AG08395 (cell line): ENCODE results near the gene RTCB.
A peak's percentile ranks its signal among the peaks of the same experiment; 100 is the strongest.
"Not testable (repeated sequence)": the region's sequence is repeated elsewhere in the genome, so short reads cannot be mapped to it uniquely, and the experiment has no call there.

Source experiments
- DNase-seq: peaks from one replicate; pipeline ENCODE4 v3.0.0; 2012; ENCODE audit warnings: mixed read lengths, low spot score

Gene RTCB

DNA sequence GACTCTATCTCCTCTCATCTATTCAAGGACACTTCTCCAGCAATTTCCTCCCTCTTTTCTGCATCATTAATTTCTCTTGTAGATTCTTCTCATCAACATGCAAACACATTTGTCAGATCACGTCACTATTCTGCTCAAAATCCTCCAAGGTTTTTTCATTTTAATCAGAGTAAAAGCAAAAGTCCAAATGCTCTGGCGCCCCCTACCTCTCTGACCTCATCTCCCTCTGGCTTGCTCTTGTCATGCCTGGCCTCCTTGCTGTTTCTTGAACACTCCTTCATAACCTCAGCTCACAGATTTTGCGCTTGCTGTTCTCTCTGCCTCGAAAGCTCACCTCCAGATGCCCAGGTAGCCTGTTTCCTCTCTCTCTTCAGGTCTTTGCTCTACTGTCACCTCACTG lies 22.4 kb downstream of the RTCB start:
- DNase-seq: no peak

DNA sequence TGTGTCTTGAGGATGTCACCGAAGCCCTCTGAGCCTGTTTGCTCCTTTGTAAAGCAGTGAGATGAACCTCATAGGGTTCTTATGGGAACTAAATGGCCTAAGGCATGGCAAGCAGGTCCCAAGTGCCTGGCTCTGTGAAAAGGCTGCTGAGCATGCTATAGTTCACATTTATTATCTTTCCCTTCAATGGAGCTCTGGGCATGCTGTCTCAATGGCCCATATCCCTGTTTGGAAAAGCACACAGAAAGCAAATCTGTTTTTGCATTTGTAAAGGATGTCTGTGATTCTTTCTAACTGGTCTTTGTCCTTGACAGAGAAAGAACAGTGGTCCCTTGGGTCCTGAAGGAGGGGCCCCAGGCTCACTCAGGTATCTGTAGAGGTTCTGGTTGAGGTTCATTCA lies 26.4 kb downstream of the RTCB start:
- DNase-seq: no peak

DNA sequence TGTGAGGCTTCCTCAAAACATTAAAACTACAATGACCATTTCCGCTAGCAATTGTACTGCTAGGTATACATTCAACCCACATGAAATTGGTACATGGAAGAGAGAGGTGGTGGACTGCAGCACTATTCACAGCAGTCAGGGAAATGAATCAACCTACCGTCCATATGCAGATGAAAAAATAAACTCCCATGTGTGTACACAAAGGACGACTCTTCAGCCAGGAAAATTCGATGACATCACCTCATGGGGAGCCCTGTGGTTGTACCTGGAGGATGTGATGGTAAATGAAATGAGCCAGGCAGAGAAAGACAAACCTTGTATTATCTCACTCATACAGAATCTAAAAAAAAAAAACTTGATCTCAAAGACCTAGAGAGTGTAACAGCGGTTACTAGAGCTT lies 31.1 kb downstream of the RTCB start:
- no peak for DNase-seq

DNA sequence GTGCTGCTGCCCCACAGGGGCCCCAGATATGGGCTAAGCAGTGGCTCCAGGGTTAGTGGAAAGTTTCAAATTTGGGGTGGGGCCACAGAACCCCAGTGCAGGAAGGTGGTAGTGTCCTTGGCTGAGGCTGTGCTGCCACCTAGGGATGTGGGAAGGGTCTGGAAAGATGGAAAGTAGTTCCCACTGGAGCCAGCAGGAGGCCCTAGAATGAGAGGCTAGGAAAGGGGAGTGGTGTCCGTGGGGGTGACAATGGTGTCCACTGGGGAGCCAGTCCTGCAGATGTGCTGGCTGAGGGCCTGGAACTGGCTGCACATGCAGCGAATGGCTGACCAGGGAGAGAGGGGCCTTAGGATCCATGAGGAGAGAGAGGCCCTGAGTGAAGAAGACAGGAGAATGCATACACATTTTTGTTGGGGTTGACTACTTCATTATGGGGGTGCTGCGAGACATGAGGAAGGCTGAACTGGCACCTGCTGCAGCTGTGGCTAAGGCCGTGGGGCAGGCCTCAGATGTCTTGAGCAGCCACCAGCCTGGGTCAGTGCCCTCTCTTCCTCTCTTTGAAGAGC lies 33.3 kb downstream of the RTCB start:
- peak; percentile 31 for DNase-seq

DNA sequence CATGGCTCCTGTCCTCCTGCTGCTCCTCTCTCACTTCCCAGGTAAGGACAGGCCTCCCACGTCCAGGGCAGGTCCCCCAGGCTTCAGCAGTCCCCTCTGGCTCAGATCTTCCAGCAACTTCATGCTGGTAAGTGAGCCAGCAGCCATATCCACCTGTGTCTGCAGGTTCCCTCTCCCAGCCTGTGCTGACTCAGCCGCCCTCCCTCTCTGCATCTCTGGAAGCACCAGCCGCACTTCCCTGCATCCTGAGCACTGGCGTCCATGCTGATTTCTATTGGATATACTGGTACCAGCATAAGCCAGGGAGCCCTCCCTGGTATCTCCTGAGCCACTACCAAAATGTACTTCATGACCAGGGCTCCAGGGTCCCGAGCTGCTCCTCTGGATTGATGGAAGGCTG lies 35.4 kb downstream of the RTCB start:
- no peak for DNase-seq

DNA sequence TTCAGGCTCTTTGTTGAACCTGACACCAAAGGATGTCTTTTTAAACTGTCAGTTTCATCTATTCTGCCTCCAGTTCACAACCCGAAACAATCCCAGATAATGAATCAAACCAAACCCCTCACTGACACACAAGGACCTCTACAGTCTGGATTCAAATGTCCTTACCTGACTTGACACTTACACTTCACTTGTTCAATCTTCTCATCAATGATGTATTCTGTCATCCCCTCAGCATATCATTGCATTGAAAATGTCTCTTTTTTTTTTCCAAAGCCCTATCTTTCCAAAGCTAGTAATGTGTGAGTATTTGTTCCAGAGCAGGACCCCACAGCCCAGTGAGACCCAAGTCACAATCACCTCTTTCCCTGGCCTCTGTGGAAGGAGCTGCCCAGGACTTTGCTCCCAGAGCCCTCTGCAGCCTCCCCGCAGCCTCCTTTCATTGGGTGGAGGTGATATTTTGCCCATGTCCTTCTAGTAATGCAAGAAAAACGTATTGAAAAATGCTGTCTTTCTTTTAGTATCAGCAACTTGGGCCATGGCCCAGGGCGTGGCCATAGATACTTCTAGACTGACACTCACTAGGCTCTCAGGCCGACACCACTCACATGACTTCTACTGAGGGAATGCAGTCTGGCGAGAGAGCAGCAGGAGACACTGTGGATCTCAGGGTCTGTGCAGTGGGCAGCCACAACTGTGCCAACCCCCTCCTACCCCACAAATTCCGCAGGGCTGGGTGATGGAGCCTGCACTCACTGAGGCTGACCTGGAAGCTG lies 36.2 kb downstream of the RTCB start:
- no peak for DNase-seq

DNA sequence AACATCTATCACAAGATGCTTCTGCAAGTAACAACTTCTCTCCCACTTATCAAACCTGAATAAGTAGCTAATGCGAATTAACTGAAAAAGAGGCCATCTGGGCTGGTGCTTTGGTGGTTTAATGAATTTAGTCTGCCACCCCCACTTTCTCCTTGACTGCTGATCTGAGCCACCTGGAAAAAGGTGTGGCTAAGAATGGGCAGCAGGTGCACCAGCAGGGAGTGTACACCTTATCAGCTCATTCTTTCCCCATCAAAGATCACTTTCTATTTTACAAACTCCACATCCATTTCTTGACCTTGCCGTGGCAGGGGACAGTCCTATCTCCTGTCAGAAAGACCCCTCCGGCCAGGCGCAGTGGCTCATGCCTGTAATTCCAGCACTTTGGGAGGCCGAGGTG lies 47.8 kb downstream of the RTCB start:
- no peak for DNase-seq

DNA sequence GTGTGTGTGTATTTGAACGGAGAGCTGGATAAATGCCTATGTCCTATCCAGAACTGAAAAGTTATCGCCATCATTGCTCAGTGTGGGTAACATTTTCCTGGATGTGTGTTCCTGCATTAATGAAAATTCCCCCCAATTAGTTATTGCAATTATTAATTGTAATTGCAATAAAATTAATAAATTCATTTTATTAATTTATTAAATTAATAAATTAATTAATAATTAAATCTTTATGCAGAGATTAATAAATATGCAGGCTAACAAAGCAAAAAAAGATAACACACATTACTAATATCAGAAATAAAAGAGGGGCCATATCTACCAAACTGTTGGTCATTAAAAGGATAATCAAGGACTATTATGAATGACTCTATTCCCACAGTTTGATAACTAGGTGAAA lies 50.8 kb downstream of the RTCB start:
- no peak for DNase-seq

DNA sequence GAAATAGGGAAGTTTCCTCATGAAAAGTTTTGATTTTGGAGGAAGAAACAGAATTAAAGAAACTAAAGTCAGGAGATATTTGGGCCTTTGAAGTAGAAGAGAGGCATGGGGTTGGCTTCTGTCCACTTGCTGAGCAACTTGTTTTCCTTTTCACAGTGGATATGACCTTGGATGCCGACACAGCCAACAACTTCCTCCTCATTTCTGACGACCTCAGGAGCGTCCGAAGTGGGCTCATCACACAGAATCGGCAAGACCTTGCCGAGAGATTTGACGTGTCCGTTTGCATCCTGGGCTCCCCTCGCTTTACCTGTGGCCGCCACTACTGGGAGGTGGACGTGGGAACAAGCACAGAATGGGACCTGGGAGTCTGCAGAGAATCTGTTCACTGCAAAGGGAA lies 52.0 kb downstream of the RTCB start:
- not testable (repeated sequence) for DNase-seq

DNA sequence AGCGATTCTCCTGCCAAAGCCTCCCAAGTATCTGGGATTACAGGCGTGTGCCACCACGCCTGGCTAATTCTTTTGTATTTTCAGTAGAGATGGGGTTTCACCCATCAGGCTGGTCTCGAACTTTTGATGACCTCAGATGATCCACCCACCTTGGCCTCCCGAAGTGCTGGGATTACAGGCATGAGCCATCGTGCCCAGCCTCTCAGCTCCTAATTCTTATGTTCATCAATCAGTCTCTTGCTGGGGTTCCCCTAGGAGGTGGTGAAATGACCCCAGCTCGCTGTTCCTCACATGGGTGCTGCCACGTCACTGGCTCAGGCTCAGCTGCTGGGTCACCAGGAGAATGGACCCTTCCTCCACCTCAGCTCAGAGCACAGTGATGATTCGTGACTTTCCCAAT lies 54.5 kb downstream of the RTCB start, which contains the start of gene RFPL3:
TSS of gene RFPL3 (plus strand) at position 301 of the 400 bp plus-strand sequence. CDS start 205 bp downstream, outside the sequence.
- not testable (repeated sequence) for DNase-seq

DNA sequence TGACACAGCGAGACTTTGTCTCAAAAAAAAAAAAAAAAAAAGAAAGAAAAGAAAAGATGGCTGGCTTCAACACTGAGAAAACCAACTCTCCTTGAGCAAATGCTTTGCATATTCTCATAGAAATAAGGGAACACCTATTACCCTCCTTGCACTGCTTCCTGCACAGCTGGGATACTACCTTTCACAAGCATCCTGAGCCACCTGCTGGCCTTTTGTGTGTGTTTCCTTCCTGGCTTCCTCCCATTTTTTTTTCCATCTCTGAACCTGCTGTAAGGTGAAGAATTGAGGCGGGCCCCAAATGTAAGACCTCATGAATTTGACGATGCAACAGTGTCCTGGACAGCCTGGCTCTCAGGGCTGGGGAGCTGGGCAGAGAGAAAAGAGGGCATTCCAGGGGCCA lies 56.3 kb downstream of the RTCB start:
- DNase-seq: no peak

DNA sequence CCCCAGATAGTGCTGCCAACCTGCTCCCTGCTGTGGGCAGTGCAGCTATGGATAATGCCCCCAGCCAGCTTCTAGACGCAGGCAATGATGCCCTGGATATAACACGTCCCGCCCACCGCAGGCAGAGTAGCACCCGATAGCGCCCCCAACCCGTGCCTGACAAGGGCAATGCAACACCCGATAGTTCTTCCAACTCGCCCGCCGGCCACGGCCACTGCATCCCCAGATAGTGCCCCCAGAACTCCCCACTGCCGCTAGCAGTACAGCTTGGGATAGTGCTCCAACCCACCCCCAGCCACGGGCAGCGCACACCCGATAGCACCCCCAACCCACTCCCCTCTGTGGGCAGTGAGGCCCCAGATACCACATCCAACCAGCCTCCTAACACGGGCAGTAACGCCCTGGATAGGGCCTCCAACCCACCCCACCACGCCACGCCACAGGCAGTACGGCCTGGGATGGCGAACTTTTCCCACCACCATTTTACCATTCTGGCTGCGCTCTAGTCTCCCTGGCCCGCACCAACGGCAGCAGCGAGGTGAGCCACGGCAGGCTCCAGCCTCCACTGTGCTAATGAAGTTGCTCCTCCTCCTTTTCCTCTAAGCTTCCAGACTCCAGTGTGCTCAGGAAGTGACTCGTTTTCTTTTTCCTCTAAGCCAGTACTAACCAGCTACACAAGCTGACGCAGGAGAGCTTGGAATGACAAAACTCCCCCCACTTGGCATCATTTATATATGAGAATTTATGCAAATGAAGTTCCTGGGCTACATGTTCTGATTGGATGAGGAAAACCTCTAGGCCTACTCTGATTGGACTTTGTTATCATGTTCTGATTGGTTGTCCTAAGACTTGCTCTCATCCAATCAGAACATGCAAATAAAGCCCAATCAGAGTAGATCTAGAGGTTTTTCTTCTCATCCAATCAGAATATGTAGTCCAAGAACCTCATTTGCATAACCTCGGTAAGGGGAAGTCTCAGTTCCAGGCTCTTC lies 57.4 kb downstream of the RTCB start:
- peak; percentile 27 for DNase-seq

DNA sequence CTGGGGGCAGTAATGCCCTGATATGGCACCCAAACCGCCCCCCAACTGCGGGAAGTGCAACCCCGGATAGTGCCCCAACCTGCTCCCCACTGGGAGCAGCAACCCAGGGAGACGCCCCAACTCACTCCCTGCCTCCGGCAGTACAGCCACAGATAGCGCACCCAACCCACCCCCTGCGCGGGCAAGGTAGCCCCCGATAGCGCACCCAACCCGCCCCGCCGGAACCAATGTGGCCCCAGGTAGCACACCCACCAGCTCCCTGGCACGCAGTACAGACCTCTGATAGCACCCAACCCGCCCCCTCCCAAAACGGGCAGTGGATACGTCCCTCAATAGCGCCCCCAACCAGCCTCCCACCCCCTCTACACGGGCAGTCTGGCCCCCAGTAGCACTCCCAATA lies 58.2 kb downstream of the RTCB start:
- DNase-seq: no peak

DNA sequence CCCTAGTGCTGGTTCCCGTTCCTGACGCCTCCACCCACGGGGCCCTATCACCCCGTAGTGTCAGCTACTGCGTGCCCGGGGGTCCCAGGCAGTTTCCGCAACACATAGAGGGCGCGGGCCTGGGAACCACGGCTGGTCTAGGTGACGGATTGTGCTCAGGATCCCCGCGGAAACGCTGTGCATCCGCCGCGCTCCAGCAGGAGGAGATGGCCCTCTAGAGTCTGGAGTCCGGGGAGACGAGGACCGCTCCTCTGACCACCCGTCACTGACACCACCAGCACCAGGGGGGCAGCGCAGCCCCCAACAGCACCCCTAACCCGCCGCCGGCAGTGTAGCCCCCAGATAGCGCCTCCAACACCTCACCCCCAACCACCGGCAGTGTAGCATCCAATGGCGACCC lies 58.8 kb downstream of the RTCB start:
- no peak for DNase-seq

DNA sequence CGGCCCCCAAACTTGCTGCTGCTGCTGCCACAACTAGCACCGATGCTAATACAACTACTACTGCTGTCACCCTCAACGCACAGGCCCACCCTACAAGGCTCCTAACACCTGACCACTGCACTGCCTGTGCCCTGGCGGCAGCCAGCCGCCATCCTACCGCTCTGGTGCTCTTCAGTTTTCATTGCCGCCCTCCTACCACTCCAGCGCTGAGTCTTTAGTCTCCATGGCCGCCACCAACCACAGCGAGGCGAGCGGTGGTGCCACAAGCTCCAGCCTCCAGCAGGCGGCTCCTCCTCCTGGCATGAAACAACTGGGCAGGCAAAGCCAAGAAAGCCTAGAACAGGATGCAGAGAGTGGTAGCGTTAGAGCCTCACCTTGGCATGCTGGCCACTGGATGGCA lies 59.4 kb downstream of the RTCB start:
- DNase-seq: no peak

DNA sequence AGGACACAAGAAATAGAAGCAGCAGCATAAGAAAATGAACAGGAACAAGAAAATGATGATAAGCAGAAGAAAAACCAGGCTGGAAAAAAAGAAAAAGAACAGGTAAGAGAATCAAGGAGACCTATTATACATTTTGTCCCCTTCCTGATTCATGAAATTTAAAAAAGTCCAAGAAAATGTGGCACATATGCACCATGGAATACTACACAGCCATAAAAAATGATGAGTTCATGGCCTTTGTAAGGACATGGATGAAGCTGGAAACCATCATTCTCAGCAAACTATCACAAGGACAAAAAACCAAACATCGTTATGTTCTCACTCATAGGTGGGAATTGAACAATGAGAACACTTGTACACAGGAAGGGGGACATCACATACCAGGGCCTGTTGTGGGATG lies 60.2 kb downstream of the RTCB start:
- DNase-seq: not testable (repeated sequence)

DNA sequence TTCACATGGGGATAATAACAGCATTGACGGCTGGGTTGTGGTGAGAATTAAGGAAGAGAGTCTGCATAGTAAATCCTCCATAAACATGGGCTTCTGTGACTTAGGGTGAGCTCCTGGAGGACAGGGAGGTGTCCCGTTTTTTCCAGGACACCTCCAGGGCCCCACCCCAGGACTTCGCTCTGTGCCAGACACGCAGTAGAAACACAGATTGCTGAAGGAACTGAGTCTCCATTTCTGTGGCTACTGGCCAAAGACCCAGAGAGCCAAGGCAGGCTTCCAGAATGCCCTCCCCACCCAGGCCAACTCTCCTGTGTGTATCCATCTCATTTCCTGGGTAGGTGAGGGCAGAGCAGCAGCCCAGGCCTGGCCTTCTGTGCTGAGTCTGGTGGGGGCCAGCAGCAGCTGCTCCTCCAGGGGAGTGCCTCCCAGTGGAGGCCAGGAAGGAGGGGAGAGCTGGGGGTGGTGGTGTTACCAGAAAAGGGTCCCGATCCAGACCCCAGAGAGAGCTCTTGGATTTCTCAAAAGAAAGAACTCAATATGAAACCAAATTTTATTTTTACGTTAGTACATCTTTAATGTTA lies 63.9 kb downstream of the RTCB start:
- no peak for DNase-seq

DNA sequence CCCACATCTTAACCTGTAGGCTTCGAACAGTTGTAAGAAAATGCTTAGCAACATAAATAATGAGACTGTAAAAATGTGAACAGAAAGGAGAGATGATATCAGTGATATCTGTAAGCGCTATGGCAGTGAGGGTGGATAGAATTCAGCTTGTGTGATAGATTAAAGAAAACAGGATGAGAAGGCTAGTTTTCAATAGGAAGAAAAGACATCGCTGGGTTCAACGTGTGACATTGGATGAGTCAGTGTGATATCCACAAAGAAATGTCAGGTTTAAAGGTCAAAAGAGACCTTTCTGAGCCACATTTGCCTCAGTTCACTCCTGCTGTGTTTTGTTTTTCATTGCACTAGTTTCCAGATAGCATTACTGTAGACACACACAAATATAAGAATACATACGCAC lies 68.1 kb downstream of the RTCB start:
- DNase-seq: no peak

DNA sequence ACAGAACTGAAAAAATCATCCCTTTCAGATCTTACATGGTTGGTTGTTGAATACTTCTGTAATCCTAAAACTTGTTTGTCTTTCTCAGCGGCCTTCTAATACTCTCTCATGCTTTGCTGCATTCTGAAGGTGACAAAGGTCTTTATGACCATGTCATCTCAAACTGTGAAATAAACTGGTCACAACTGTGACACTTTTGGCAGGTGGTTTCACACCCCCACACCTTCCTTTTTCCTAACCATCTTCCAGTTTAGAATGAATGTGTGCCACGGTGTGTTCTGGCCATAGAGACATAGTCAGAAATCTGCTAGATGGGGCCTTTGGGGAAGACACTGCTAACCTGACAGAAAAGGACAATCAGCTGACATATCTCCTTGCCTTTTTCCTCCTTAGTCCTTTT lies 69.1 kb downstream of the RTCB start:
- DNase-seq: no peak

DNA sequence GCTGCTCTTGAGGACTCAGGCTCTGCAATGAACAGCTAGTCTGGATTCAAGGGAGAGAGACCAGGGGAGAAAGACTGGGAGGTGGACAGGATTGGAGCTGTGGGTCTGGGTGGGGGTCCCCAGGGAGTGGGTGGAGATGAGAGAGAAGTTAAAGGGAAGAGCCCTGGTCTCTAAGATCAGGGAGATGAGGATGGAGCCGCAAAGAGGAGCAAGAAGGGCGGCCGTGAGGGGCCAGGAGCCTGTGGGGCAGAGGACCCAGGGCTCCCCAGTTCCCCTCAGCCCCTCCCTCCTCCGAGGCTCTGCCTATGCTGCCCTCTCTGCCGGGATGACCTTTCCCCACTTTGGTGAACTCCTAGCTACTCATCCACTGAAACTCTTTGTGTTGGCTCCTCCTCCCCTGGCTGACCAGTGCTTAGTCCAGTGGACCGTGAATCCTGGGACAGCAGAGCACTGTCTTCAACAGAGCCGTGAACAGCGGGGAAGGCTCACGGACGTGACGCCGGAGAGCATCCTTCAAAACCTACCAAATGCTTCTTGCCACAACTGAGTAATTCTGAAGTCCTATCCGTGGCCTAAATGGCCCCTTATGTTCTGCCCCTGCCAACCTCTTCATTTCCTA lies 70.8 kb downstream of the RTCB start:
- no peak for DNase-seq

DNA sequence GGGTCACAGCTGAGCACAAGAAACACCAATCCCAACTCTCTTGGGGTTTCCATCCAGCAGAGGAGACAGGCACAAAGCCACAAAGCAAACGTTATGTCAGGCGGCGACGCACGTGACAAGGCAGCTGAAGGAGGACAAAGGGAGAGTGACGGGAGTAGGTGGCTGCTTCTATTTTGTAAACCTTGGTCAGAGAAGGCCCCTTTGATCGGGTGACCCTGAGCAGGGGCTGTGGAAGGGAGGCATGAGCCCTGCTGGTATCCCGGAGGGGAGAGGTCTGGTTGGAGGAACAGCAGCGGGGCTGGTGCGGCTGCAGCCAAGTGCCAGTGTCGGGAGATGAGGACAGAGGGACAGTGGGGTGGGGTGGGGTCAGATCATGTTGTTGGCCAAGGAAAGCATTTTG lies 71.6 kb downstream of the RTCB start:
- DNase-seq: no peak
